Sigmoid colon (tissue), 4 donors: ENCODE measurements around the gene MIPEP.

Experiments used
- EP300 ChIP-seq, 4 donors: sonication (generic); formaldehyde crosslinking; IDR thresholded peaks; one replicate each; pipeline ENCODE4 v1.6.1; 2017; ENCODE audit warnings: antibody characterized with exemption in 4 of 4
- POLR2A ChIP-seq, 2 donors: fragments of 450-650 bp; IDR thresholded peaks; one replicate each; pipeline ENCODE4 v1.6.1; 2016; ENCODE audit warnings: antibody characterized with exemption in 2 of 2, mild to moderate bottlenecking in 2 of 2, moderate library complexity in 2 of 2
- POLR2AphosphoS5 ChIP-seq, 4 donors: sonication (generic); formaldehyde crosslinking; IDR thresholded peaks; one replicate each; pipeline ENCODE4 v1.6.1; 2017; ENCODE audit warnings: antibody characterized with exemption in 4 of 4
- TF ChIP-seq, protein P1 (sequence below), 4 experiments: fragments of 450-650 bp in 3 of 4; fragments of 200-600 bp in 1 of 4; IDR thresholded peaks; one replicate each; pipeline ENCODE4 v1.5.1; 2016 to 2019; ENCODE audit warnings: antibody characterized with exemption in 4 of 4, mild to moderate bottlenecking in 3 of 4, moderate library complexity in 2 of 4

DNA sequence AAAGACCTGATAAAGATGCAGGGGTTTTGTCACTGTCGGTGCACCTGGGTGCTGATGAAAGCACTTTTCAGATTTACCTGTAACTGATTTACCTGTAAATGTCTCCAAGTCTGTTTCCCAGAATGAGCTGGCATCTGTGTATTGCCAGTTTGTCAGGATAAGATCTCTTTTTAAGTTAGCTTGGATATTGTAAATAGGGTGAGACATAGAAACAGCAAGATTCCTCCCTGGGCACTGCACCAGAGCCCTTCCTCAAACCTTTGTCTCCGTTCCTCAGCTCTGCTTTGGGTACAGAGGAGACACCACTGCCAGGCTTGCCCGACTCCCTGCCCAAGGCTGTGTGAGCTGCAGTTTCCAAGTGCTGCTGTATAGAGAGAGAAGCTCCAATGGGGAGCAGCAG lies 160.4 kb downstream of the MIPEP start:
- no peak for TF ChIP-seq POLR2A (IDR thresholded peaks at IDR 0.05)
- TF ChIP-seq, protein P1, sequence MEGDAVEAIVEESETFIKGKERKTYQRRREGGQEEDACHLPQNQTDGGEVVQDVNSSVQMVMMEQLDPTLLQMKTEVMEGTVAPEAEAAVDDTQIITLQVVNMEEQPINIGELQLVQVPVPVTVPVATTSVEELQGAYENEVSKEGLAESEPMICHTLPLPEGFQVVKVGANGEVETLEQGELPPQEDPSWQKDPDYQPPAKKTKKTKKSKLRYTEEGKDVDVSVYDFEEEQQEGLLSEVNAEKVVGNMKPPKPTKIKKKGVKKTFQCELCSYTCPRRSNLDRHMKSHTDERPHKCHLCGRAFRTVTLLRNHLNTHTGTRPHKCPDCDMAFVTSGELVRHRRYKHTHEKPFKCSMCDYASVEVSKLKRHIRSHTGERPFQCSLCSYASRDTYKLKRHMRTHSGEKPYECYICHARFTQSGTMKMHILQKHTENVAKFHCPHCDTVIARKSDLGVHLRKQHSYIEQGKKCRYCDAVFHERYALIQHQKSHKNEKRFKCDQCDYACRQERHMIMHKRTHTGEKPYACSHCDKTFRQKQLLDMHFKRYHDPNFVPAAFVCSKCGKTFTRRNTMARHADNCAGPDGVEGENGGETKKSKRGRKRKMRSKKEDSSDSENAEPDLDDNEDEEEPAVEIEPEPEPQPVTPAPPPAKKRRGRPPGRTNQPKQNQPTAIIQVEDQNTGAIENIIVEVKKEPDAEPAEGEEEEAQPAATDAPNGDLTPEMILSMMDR (IDR thresholded peaks at IDR 0.05), result no peak
- no peak for TF ChIP-seq POLR2AphosphoS5 (IDR thresholded peaks at IDR 0.05)
- no peak for TF ChIP-seq EP300 (IDR thresholded peaks at IDR 0.05)
